Heart left ventricle (tissue), 16 donors: ENCODE results near the gene MTMR1. TPM values are rescaled to one million over a fixed set of nuclear protein-coding genes. Genes with fewer than 3 reads are reported as not detected.

Experiments used
- ATAC-seq, 4 donors: fragments of 200-7000 bp; cut with Tn5 transposase; one replicate each; pipeline ENCODE4 v1.9.1; 2020 to 2022; ENCODE audit warnings: moderate library complexity in 4 of 4, mild to moderate bottlenecking in 3 of 4, moderate number of reproducible peaks in 1 of 4
- DNase-seq, 5 donors: peaks; one replicate each; pipeline ENCODE4 v3.0.0-alpha.2; 2020
- H3K27ac ChIP-seq, 12 donors: fragments of 200-600 bp; sonication (generic) in 4 of 12; one replicate each; pipeline versions ENCODE4 v1.5.0 to v1.8.0; 2016 to 2022; ENCODE audit warnings: mild to moderate bottlenecking in 2 of 12
- H3K27me3 ChIP-seq, 9 donors: fragments of 200-600 bp; sonication (generic) in 2 of 9; one replicate each; pipeline versions ENCODE4 v1.5.1 to v1.8.0; 2016 to 2022; ENCODE audit warnings: mild to moderate bottlenecking in 3 of 9
- H3K36me3 ChIP-seq, 9 donors: fragments of 200-600 bp; sonication (generic) in 2 of 9; one replicate each; pipeline versions ENCODE4 v1.5.0 to v1.8.0; 2018 to 2022; ENCODE audit warnings: mild to moderate bottlenecking in 2 of 9
- H3K4me1 ChIP-seq, 12 donors: fragments of 200-600 bp; sonication (generic) in 4 of 12; one replicate each; pipeline versions ENCODE4 v1.5.0 to v1.8.0; 2016 to 2022; ENCODE audit warnings: mild to moderate bottlenecking in 3 of 12
- H3K4me3 ChIP-seq, 12 donors: fragments of 200-600 bp; sonication (generic) in 4 of 12; one replicate each; pipeline versions ENCODE4 v1.5.0 to v1.8.0; 2017 to 2022; ENCODE audit warnings: mild to moderate bottlenecking in 9 of 12, moderate library complexity in 4 of 12
- H3K9me3 ChIP-seq, 12 donors: fragments of 200-600 bp; sonication (generic) in 4 of 12; one replicate each; pipeline versions ENCODE4 v1.5.0 to v1.8.0; 2016 to 2022; ENCODE audit warnings: mild to moderate bottlenecking in 1 of 12
- POLR2A ChIP-seq, 2 donors: fragments of 450-650 bp; IDR thresholded peaks; one replicate each; pipeline ENCODE4 v1.6.1; 2017; ENCODE audit warnings: antibody characterized with exemption in 2 of 2, mild to moderate bottlenecking in 2 of 2, moderate library complexity in 2 of 2
- WGBS, 4 donors: extraction: QIAGEN DNeasy Blood & Tissue Kit in 2 of 4; methylation state at CpG; one replicate each; pipeline versions ENCODE4 v1.1.5 to v1.1.7; 2013 to 2018; 5-methylcytosine and 5-hydroxymethylcytosine counted together
- intact Hi-C, 10 donors: fragments of 100-400 bp; cut with DNase I; formaldehyde crosslinking; loops; one replicate each; pipeline versions ENCODE4 v1.11.1 to v1.14.2; 2022
- long read RNA-seq, 3 donors: library from polyadenylated mRNA; unstranded; transcript quantifications; one replicate each; pipeline ENCODE4 v2.0.0, GENCODE V29; 2020 to 2021
- polyA plus RNA-seq, 2 donors: library from polyadenylated mRNA; stranded (reverse); fragments of 200-250 nt; gene quantifications; one replicate each; pipeline ENCODE4 v1.2.3, GENCODE V29; 2013
- total RNA-seq, 9 donors: library from RNA; depleted of rRNA in 2 of 9; stranded (reverse); fragments of >200 nt in 2 of 9; fragmentation: NEBNext Ultra II Directional in 3 of 9; extraction: Animal tissue kit (Norgen Biotek cat#: 25700) in 3 of 9; gene quantifications; one replicate each; pipeline versions ENCODE4 v1.1.0 to v1.2.4, GENCODE V29; 2016 to 2023
- TF ChIP-seq, protein P1 (sequence below), 12 donors: fragments of 200-600 bp; sonication (generic) in 4 of 12; IDR thresholded peaks; one replicate each; pipeline versions ENCODE4 v1.5.0 to v1.8.0; 2018 to 2022; ENCODE audit warnings: antibody characterized with exemption in 12 of 12, mild to moderate bottlenecking in 5 of 12
- donor health status: ischemic (EF 13 %, LVEDD 7.1; RV severe dilation, severe dysfunction).
- donor health status: healthy with polysubstance abuse.
- donor health status: DM: no; HTN: yes; CAD: no.
- donor health status: DM: no; HTN: no; CAD: no.
- donor health status: ischemic (EF 25% LVEDD 6.9; RV normal size, moderate dysfunction).
- donor health status: ischemic (EF 25% LVEDD 5.7; RV mildly dilated, moderate dysfunction).
- donor health status: healthy.
- donor health status: DM: yes; HTN: yes; CAD: no.
- donor health status: ischemic (EF 35%, LVEDD 5.7; RV mildly dilated, moderate dysfunction).
- donor health status: nonischemic (EF 11% LVEDD 7.7; RV severe dilation, severe dysfunction).
- donor health status: DM: yes; HTN: yes; CAD: no.
- donor health status: PGD.
- donor health status: ischemic (EF 29% LVEDD 5.4; RV normal size, mild dysfunction).
- donor health status: nonischemic (EF 23%, LVEDD 6.1; RV moderate dilation, normal function).

The MTMR1 gene
- total RNA-seq: 10 to 100 TPM; 12.8 to 59.7 (median 21.0) TPM
- 10 to 100 TPM in 1 of 2 donors, 1 to 10 TPM in 1; 5.1 to 23.3 TPM for polyA plus RNA-seq
- long read RNA-seq, donor 1, full-length matches to known transcripts: 1 of 10 reads
- long read RNA-seq, donor 1, partial matches to known transcripts: 1 of 10 reads
- long read RNA-seq, donor 1, other reads (novel, unspliced or antisense): 8 of 10 reads
- long read RNA-seq, donor 2, partial matches to known transcripts: 1 of 6 reads
- long read RNA-seq, donor 2, other reads (novel, unspliced or antisense): 5 of 6 reads
- long read RNA-seq, donor 3, partial matches to known transcripts: 1 of 10 reads
- long read RNA-seq, donor 3, other reads (novel, unspliced or antisense): 9 of 10 reads

GRCh38 chrX:150692831-150693724, at the start of gene MTMR1:
Gene MTMR1 (plus strand): TSS chrX:150693396. CDS start chrX:150693531, 135 bp downstream.
- WGBS, 4 donors: 0 to 23% (median 11%) methylated on average over 32 to 92 of the region's 92 CpGs
- peaks cover 0 to 24% (median 0%) of the 10 kb centered on the region in 12 donors for H3K4me1 ChIP-seq
- H3K4me3 ChIP-seq: peak within 1 kb of the TSS; percentile 33 to 83 (median 60)
- H3K27me3 ChIP-seq: no peaks in the 10 kb centered on the region
- no peaks in the 10 kb centered on the region for H3K36me3 ChIP-seq
- ATAC-seq (peak; percentile 26 to 86 (median 74)), DNase-seq (peak; percentile 26 to 66 (median 42))
- intact Hi-C loops: loop anchor here in 1 of 10 donors (10.0 kb wide), 1 partner anchor 328 kb away; the partner anchor contains the start of gene MAMLD1
- peaks cover 0 to 8% (median 0%) of the 10 kb centered on the region in 12 donors for H3K9me3 ChIP-seq
- TF ChIP-seq POLR2A (IDR thresholded peaks at IDR 0.05): no peak
- peak within 1 kb of the TSS; percentile 35 to 81 (median 72) for H3K27ac ChIP-seq

DNA sequence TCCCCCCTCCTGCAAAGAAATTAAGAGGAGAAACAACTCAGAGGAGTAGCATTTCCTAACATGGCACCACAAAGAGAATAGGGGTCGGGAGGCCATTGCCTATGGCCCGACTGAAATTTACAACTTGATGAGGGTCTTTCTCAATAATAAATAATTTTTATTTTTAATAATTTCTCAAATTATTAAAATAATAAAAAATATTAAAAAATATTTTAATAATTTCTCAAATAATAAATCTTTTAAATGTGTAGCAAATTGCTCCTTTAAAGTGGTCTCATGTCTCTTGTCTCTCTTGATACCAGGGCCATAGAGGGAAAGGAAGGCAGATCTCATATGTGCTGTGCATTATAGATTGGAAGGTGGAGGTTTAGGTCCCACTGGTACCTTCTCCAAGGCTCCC, 49.2 kb upstream of the MTMR1 start:
- ATAC-seq (no peak), DNase-seq (no peak)
- no peak overlapping the region for H3K4me3 ChIP-seq
- no peak for TF ChIP-seq POLR2A (IDR thresholded peaks at IDR 0.05)
- TF ChIP-seq, protein P1, sequence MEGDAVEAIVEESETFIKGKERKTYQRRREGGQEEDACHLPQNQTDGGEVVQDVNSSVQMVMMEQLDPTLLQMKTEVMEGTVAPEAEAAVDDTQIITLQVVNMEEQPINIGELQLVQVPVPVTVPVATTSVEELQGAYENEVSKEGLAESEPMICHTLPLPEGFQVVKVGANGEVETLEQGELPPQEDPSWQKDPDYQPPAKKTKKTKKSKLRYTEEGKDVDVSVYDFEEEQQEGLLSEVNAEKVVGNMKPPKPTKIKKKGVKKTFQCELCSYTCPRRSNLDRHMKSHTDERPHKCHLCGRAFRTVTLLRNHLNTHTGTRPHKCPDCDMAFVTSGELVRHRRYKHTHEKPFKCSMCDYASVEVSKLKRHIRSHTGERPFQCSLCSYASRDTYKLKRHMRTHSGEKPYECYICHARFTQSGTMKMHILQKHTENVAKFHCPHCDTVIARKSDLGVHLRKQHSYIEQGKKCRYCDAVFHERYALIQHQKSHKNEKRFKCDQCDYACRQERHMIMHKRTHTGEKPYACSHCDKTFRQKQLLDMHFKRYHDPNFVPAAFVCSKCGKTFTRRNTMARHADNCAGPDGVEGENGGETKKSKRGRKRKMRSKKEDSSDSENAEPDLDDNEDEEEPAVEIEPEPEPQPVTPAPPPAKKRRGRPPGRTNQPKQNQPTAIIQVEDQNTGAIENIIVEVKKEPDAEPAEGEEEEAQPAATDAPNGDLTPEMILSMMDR (IDR thresholded peaks at IDR 0.05): no peak
- H3K9me3 ChIP-seq: no peaks in the 10 kb centered on the region
- intact Hi-C loops: no loop called here
- H3K36me3 ChIP-seq: peaks cover 0 to 72% (median 46%) of the 10 kb centered on the region in 9 donors
- no peak overlapping the region for H3K27ac ChIP-seq
- H3K27me3 ChIP-seq: no peaks in the 10 kb centered on the region
- 80 to 99% (median 90%) methylated on average over 2 of the region's 2 CpGs for WGBS, 4 donors
- H3K4me1 ChIP-seq: no peaks in the 10 kb centered on the region

DNA sequence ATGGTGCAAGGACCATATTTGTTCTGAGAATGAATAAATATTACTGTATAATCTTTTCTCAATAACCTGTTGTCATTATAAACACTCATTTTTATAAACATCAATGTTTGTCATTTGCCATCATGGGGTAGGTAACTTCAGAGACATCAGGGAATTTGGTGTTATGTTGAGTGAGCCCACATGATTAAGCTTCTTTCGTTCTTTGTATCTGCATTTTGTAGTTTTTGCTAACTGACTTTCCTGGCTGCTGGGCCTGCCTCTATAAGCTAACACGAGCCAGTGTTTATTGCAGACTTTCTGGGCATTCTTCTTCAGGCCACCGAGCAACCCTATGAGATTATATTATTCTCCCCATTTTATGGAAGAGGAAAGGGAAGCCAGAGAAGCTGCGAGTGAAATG, 48.8 kb upstream of the MTMR1 start:
- no peaks in the 10 kb centered on the region for H3K4me1 ChIP-seq
- no peaks in the 10 kb centered on the region for H3K27me3 ChIP-seq
- peaks cover 0 to 68% (median 42%) of the 10 kb centered on the region in 9 donors for H3K36me3 ChIP-seq
- no peak overlapping the region for H3K4me3 ChIP-seq
- WGBS, 4 donors: 78 to 96% (median 89%) methylated on average over 4 of the region's 4 CpGs
- TF ChIP-seq POLR2A (IDR thresholded peaks at IDR 0.05): no peak
- TF ChIP-seq, protein P1 (IDR thresholded peaks at IDR 0.05): no peak
- ATAC-seq (no peak), DNase-seq (no peak)
- no peaks in the 10 kb centered on the region for H3K9me3 ChIP-seq
- H3K27ac ChIP-seq: no peak overlapping the region
- intact Hi-C loops: no loop called here

DNA sequence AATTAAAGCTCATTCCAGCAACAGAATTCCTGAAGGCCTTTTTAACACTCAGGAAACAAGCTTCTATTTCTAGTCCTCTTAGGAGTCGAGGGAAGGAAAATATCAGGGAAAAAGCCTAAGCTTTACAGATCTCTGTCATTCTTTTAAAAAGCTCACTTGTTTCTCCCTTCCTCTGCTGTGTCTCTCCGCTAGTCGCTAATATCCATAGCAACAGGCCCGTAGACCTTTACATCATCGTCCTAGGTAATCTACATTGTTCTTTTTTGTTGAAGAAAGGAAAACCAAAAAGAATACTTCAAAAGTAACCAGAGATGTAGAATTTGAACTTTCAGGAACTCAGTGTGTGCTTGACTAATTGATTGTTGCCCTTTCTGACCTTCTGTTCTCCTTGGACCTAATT, 45.9 kb upstream of the MTMR1 start:
- DNase-seq (no peak), ATAC-seq (no peak)
- no peak overlapping the region for H3K27ac ChIP-seq
- H3K4me1 ChIP-seq: no peaks in the 10 kb centered on the region
- 70 to 83% (median 75%) methylated on average over 5 of the region's 5 CpGs for WGBS, 4 donors
- intact Hi-C loops: no loop called here
- no peaks in the 10 kb centered on the region for H3K9me3 ChIP-seq
- H3K27me3 ChIP-seq: no peaks in the 10 kb centered on the region
- no peak overlapping the region for H3K4me3 ChIP-seq
- TF ChIP-seq, protein P1 (IDR thresholded peaks at IDR 0.05): no peak
- TF ChIP-seq POLR2A (IDR thresholded peaks at IDR 0.05): no peak
- H3K36me3 ChIP-seq: peaks cover 0 to 64% (median 24%) of the 10 kb centered on the region in 9 donors
